GM19455 (cell line): ENCODE measurements around the gene ARFGEF2.

Source experiments
- ATAC-seq: cut with Tn5 transposase; IDR thresholded peaks from one replicate; pipeline ENCODE4 v1.9.1; 2021; ENCODE audit not compliant: unreplicated experiment

Gene ARFGEF2

DNA sequence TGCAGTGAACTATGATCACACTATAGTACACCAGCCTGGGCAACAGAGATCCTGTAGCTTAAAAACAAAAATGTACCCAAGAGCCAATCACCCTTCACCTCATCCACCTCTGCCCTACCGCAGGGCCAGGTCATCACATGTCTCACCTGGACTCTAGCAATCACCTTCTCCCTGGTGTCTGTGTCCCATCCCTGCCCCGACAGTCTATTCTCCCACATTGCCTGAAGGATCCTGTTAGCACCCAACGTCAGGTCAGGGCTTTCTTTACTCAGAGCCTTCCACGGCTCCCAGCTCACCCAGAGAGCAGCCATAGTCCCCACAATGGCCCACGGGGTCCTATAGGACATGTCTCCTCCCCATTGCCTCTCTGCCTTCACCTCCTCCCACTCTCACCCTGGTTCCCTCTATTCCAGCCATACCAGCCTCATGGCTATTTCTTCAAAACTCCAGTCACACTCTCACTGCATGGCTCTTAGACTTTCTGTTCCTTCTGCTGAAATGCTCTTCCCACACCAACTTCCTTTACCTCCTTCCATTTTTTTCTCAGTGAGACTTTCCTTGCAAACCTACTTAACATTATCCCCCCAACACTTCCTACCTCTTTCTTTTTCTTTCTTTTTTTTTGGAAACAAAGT is 22.5 kb upstream of the ARFGEF2 start:
- ATAC-seq, result no peak

DNA sequence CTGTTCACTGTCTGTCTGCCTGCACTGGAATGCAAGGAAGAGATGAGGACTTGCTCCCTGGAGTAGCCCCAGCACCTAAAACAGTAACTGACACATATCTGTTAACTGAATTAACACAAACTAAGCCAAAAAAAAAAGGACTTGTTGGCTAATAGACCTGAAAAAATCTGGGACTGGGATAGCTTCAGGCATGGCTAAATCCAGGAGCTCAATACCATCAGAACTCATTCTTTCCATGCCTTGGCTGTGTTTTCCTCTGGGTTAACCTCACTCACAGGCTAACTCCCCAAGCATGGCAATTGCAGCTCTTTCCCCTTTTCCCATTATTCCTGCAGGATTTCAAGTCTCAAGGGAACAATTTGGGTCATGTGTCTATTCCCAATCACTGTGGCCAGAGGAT is 21.6 kb upstream of the ARFGEF2 start:
- ATAC-seq, result no peak

DNA sequence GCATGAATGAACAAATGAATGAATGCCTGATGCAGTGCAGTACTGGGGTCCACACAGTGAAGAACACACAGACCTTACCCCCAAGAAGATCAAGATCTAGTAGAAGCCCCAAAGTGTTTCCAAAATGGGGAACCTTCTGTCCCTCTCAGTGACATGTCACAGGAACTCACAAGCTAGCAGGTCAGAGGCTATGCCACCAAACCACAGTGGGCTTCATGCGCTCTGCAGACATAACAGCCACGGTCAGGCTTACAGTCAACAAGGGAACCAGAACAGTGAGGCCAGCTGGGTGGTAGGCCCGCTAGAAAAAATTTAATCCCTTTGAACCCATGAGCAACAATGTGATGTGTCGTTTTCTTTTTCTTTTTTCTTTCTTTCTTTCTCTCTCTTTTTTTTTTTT is 20.2 kb upstream of the ARFGEF2 start:
- ATAC-seq, result no peak

DNA sequence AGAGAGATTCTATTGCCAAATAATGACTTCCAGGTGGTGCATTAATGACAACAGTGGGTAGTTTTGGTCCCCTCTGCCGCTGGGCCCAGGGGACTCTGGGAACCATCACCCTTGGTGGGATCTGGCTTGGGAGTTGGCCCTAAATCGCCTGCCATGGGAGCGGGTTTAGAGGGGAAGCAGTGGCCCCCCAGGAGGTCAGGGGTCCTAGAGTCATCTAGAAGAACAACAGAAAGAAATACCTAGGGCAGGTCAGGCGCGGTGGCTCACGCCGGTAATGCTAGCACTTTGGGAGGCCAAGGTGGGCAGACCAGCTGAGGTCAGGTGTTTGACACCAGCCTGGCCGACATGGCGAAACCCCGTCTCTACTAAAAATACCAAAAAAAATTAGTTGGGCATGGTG is 17.8 kb upstream of the ARFGEF2 start:
- ATAC-seq, result no peak

DNA sequence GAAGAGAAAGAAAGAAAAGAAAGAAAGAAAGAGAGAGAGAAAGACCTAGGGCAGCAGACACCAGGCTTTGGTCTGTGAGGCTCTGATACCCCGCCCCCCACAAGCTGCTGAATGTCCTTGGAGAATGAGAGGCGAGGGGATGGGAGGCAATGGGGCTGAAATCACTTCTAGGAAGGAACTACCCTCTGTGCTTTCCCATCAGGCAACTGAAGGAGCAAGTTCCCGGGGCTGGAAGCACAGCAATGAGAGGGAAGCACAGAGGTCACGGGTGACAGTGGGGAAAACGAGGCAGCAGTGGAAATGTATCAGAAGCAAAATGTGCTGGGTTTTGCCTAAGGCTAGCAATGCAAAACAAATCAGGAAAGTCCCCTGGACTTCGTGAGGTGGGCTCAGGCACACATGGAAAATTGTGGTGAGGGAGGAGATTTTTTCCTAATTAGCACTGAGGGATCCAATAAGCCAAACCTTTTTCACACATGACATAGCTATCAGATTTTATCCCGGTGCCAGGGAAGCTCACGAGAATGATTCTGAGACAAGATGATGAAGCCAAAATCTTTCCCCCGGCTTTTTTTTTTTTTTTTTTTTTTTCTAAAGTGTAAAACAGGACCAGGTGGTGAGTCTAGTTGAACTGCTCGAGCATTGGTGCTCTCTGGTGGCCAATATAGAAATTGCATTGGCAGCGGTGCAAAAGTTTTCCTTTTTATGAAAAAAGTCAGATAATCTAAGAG is 16.8 kb upstream of the ARFGEF2 start:
- no peak for ATAC-seq

GRCh38 chr20:48905297-48905647 is 16.2 kb upstream of the ARFGEF2 start:
- no peak for ATAC-seq

DNA sequence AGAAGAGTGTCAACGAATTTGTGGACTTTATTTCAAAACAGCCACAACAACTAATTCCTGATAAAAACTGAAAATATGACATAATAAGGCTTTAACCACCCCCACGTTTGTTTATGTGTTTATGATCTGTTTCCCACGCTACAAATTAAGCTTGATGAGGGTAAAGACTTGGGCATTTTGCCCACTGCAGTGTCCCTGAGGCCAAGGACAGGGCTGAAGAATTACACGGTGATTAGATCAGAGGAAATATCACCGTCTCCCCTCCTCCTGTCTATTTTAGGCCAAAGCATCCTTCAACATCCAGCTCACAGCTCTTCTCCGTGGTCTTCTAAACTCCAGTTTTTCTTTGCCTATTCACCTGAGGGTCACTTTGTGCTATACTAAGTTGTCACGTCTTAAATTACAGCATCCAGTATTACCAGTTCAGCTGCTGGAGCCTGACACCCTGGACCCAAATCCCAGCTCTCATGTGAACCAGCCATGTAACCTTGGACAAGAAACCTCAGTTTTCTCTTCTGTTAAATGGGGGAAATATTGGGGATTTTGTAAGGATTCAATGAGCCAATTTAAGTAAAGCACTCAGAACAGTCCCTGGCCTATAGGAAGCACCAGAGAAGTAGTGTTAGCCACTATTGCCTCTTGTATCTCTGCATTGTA is 15.2 kb upstream of the ARFGEF2 start:
- no peak for ATAC-seq

DNA sequence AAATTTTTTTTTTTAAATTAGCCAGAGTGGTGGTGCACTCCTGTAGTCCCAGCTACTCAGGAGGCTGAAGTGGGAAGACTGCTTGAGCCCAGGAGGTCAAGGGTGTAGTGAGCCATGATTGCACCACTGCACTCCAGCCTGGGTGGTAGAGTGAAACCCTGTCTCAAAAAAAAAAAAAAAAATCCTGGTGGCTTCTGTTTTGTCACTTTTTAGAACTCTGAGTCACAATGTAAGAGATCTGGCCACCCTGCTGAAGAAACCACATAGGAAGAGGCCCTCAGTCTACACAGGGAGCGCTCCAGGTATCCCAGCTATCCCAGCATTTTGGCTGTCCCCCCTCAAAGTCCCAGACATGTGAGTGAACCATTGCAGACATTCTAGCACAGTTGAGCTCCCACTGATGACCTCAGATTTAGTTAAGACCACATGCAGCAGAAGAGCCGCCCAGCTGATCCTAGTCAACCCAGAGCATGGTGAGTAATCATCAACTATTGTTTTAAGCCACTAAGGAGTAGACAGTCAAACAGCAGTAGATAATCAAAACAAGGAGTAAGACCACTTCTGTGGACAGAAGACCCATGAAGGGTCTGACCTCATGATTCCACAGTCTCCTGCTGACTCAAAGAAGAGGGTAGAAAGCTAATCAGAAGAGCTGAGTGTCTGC is 12.7 kb upstream of the ARFGEF2 start:
- no peak for ATAC-seq

DNA sequence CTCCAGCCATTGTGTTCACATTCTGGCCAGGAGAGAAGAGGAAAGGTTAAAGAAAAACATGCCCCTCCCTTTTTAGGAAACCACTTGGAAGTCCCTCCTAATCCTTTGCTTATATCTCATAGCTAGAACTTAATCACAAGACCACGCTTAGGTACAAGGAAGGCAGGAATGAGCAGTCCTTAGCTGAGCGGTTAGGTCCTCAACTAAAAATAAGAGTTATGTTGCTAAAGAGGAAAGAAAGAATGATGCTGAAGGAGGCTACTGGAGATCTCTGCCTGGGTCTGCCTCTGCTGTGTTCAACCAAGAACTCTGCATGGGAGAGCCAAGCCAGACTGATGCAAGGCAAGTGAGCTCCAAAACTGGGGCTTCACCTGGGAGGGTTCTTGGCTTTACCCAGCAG is 11.6 kb upstream of the ARFGEF2 start:
- no peak for ATAC-seq

DNA sequence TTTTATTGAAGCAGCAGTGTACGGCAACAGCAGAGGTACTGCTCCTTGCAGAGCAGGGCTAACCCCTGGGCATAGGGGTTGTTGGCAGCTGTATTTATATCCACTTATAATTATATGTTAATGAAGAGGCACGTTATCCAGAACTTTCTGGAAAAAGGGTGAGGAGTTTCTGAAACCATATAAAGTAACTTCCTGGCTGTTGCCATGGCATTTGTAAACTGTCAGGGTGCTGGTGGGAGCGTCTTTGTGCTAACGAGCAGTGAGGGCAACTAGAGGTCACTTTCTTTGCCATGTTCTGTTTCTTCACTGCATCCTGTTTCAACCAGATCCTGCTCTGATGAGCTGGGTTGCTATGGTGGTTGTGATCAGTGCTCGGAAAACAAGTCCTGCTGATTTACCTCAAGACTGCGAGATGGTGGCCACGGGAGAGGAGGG is 11.1 kb upstream of the ARFGEF2 start:
- no peak for ATAC-seq

GRCh38 chr20:48912065-48912464 is 9.4 kb upstream of the ARFGEF2 start:
- peak; percentile 85 for ATAC-seq

DNA sequence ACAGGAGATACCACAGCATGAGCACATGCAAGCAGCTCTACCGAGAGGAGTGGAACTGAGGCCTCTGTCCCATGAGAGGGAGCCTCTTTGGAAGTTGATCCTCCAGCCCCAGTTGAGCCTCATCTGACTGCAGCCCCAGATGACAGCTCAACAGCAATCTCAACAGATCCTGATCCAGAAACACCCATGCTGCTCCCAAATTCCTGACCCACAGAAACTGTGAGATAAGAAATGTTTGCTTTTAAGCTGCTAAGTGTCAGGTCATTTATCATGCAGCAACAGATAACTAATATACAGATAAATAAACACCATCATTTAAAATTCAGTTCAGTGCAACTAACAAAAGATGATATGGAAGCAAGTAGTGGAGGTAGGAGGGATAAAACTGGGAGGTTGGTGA is 4.8 kb upstream of the ARFGEF2 start:
- no peak for ATAC-seq

GRCh38 chr20:48919336-48919881 is 2.1 kb upstream of the ARFGEF2 start:
- ATAC-seq, result no peak

- no peak for ATAC-seq
These were observed 1.5 kb upstream of the ARFGEF2 start for GRCh38 chr20:48919882-48920526.

DNA sequence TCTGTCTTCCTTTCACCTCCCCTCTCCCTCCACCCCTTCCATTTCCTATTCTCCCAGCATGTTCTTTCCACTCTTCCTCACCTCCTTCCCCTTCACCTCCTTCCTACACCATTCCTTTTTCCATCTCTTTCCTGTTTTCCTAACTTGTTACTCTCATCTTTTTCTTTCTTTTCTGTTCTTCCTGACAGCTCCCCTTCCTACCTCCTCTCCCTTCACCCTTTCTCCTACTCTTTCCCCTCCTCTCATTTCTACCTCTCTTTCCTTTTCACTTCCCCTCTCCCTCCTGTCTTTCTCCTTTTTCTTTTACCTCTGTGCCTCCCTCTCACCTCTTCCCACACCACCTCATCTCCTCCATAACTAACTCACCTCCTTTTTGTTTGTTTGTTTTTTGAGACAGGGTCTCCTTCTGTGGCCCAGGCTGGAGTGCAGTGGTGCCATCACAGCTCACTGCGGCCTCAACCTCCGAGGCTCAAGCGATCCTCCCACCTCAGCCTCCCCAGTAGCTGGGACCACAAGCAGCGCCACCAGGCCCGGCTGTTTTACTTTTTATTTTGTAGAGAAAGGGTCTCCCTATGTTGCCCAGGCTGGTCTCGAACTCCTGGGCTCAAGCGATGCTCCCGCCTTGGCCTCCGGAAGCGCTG is 864 bp upstream of the ARFGEF2 start:
- ATAC-seq, result no peak

DNA sequence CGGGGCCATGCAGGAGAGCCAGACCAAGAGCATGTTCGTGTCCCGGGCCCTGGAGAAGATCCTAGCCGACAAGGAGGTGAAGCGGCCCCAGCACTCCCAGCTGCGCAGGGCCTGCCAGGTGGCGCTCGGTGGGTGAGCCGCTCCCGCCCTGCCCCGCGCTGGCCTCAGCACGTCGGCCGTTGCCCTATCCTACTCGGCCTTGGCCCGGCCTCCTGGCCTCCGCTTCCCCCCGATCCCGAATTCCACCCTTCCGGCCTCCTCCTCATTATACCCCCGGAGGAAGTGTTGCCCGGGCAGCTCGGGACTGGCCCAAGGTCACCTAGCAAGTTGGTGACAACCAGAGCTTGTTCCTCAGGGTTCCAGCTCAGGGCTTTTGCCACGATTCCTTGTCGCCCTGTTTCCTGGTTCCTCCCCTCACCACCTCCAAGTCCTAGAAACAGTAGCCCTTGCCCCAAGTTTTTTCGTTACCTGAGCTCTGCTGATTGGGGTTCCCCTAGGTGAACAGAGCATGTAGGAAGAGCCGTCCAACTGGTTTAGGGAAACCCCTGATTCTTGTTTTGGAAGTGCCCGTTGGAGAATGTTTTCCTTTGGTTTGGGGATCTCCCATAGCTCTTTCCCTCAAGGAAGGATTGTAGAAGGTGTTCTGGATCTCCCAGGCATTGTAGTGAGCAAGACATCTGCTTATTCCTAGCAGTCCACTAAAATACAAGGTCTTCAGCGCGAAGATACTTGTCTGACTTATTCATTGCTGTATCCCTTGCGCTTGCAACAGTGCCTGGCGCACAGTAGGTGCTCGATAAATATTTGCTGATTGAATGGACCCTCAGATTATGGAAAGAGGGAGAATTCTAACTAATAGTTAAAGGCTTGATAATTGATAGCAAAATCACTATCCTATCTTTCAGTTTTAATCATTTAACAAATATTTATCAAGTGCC is 641 bp downstream of the ARFGEF2 start:
- ATAC-seq, result peak; percentile 42

DNA sequence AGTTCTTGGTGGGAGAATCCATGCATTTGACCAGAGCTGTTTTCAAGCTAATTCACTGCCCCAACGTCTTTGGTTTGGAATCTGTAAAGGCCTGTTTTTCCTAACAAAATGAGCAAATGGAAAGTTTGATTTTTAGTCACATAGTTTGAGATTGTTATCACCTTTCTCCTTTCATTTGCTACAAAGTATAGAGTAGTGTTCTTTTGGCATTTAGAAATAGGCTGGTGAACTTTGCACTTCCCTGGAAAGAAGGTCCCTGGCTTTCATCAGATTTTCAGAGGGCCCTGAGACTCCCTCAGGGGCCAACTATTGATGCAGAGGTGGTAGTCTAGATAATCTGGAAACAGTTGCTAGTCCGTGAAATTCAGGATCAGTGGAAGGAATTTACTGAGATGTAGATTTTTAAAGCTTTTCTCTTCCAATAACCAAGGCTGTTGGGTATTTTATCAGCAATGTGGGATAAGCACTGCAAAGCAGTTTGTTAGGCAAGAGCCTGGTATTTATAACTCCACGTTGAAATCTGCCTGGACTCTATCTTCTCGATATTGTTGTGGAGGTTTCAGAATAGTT is 1.7 kb downstream of the ARFGEF2 start:
- ATAC-seq, result no peak

- ATAC-seq, result no peak
These were observed 3.2 kb downstream of the ARFGEF2 start for GRCh38 chr20:48924756-48925109.

- no peak for ATAC-seq
These were observed 4.8 kb downstream of the ARFGEF2 start for GRCh38 chr20:48926267-48926666.
